GM03348 (cell line): ENCODE results near the gene NAGA.

Source experiments
- DNase-seq: peaks from one replicate; pipeline ENCODE4 v3.0.0; 2012; ENCODE audit warnings: low spot score

The NAGA gene

GRCh38 chr22:42039271-42039670, 31.3 kb downstream of the NAGA start:
- DNase-seq = no peak

- DNase-seq = no peak
Measured at GRCh38 chr22:42035256-42035655, 35.4 kb downstream of the NAGA start.

GRCh38 chr22:42033263-42034181, 37.1 kb downstream of the NAGA start:
- DNase-seq = no peak

GRCh38 chr22:42026705-42027104, 43.9 kb downstream of the NAGA start:
- DNase-seq = no peak

GRCh38 chr22:42025421-42025820, 45.2 kb downstream of the NAGA start:
- DNase-seq = no peak

GRCh38 chr22:42022162-42022847, 48.3 kb downstream of the NAGA start:
- DNase-seq = no peak

GRCh38 chr22:42021571-42021970, 49.0 kb downstream of the NAGA start:
- DNase-seq = no peak

- DNase-seq = no peak
Measured at GRCh38 chr22:42018224-42018623, 52.4 kb downstream of the NAGA start.

GRCh38 chr22:42016111-42016510, 54.5 kb downstream of the NAGA start:
- DNase-seq = no peak

- no peak for DNase-seq
Measured at GRCh38 chr22:42013385-42013784, 57.2 kb downstream of the NAGA start.

- DNase-seq = no peak
Measured at GRCh38 chr22:42010778-42011177, 59.8 kb downstream of the NAGA start.
